Tibial nerve (tissue), 3 donors: Measurements from ENCODE around the gene PTPRM.

Source experiments
- POLR2A ChIP-seq, 2 donors: fragments of 450-650 bp; IDR thresholded peaks; one replicate each; pipeline ENCODE4 v1.6.1; 2017; ENCODE audit warnings: antibody characterized with exemption in 2 of 2, mild to moderate bottlenecking in 2 of 2, moderate library complexity in 2 of 2
- TF ChIP-seq, protein P1 (sequence below), 5 experiments: fragments of 200-600 bp in 3 of 5; fragments of 450-650 bp in 2 of 5; sonication (generic) in 3 of 5; IDR thresholded peaks; one replicate each; pipeline ENCODE4 v1.5.1; 2016 to 2019; ENCODE audit warnings: antibody characterized with exemption in 5 of 5, mild to moderate bottlenecking in 3 of 5, moderate library complexity in 2 of 5

- TF ChIP-seq POLR2A (IDR thresholded peaks at IDR 0.05), result no peak
- TF ChIP-seq, protein P1, sequence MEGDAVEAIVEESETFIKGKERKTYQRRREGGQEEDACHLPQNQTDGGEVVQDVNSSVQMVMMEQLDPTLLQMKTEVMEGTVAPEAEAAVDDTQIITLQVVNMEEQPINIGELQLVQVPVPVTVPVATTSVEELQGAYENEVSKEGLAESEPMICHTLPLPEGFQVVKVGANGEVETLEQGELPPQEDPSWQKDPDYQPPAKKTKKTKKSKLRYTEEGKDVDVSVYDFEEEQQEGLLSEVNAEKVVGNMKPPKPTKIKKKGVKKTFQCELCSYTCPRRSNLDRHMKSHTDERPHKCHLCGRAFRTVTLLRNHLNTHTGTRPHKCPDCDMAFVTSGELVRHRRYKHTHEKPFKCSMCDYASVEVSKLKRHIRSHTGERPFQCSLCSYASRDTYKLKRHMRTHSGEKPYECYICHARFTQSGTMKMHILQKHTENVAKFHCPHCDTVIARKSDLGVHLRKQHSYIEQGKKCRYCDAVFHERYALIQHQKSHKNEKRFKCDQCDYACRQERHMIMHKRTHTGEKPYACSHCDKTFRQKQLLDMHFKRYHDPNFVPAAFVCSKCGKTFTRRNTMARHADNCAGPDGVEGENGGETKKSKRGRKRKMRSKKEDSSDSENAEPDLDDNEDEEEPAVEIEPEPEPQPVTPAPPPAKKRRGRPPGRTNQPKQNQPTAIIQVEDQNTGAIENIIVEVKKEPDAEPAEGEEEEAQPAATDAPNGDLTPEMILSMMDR (IDR thresholded peaks at IDR 0.05), result no peak
Observed at GRCh38 chr18:7873316-7873715, 306.2 kb downstream of the PTPRM start.
